Caco-2 (cell line): Measurements from ENCODE around the gene ATG13. TPM values are rescaled to one million over a fixed set of nuclear protein-coding genes. Genes with fewer than 3 reads are reported as not detected.
A peak's percentile ranks its signal among the peaks of the same experiment; 100 is the strongest.
"Not testable (repeated sequence)": the region's sequence is repeated elsewhere in the genome, so short reads cannot be mapped to it uniquely, and the experiment has no call there.

ENCODE experiments used
- BruUV-seq: library from RNA; stranded (reverse); fragments of 400-500 nt; replicated peaks from 2 replicates; lab custom pipeline; 2021; lab: Mats Ljungman, UMichigan
- CTCF ChIA-PET: fragments of 300-600 bp; sonication (Branson Sonifier 250); formaldehyde crosslinking; loops from one replicate; lab custom pipeline; 2022; ENCODE audit warnings: antibody characterized with exemption; lab: Charles Lee
- POLR2A ChIA-PET: fragments of 300-600 bp; sonication (Branson Sonifier 250); formaldehyde crosslinking; loops from one replicate; lab custom pipeline; 2022; ENCODE audit warnings: antibody characterized with exemption; lab: Charles Lee
- DNase-seq, 2 experiments: peaks; one replicate each; pipeline versions ENCODE4 v3.0.0 to v3.0.0-alpha.2; 2020 to 2022
- H3K27me3 ChIP-seq: replicated peaks from 2 replicates; pipeline ENCODE4 v1.6.0; 2011; ENCODE audit warnings: low read length; ENCODE audit not compliant: control insufficient read depth, insufficient read depth
- H3K36me3 ChIP-seq: 2 replicates; pipeline ENCODE4 v1.5.1; 2011; ENCODE audit warnings: low read length; ENCODE audit not compliant: control insufficient read depth, insufficient read depth
- H3K4me1 ChIP-seq: fragments of 250-450 bp; sonication (Bioruptor Pico); 2 replicates; pipeline ENCODE4 v1.5.1; 2020; ENCODE audit warnings: mild to moderate bottlenecking
- H3K4me3 ChIP-seq: 2 replicates; pipeline ENCODE4 v1.5.1; 2011; ENCODE audit warnings: low read depth, mild to moderate bottlenecking, control low read depth, low read length
- H3K9me3 ChIP-seq: fragments of 250-450 bp; sonication (Bioruptor Pico); 2 replicates; pipeline ENCODE4 v1.5.1; 2020; ENCODE audit warnings: mild to moderate bottlenecking, moderate library complexity
- H3K27ac Mint-ChIP-seq: one replicate; pipeline ENCODE4 v1.8.0; 2022; ENCODE audit warnings: mixed read lengths; ENCODE audit not compliant: unreplicated experiment
- H3K27me3 Mint-ChIP-seq: one replicate; pipeline ENCODE4 v1.8.0; 2022; ENCODE audit warnings: mixed read lengths; ENCODE audit not compliant: insufficient read depth, unreplicated experiment
- H3K36me3 Mint-ChIP-seq: one replicate; pipeline ENCODE4 v1.8.0; 2022; ENCODE audit warnings: mild to moderate bottlenecking, mixed read lengths; ENCODE audit not compliant: insufficient read depth, unreplicated experiment
- H3K4me1 Mint-ChIP-seq: one replicate; pipeline ENCODE4 v1.8.0; 2022; ENCODE audit warnings: low read depth, mixed read lengths; ENCODE audit not compliant: unreplicated experiment
- H3K4me3 Mint-ChIP-seq: one replicate; pipeline ENCODE4 v1.8.0; 2022; ENCODE audit warnings: mild to moderate bottlenecking, moderate library complexity, mixed read lengths; ENCODE audit not compliant: unreplicated experiment
- H3K9me3 Mint-ChIP-seq: one replicate; pipeline ENCODE4 v1.8.0; 2022; ENCODE audit warnings: mixed read lengths; ENCODE audit not compliant: unreplicated experiment
- intact Hi-C: fragments of 100-400 bp; cut with micrococcal nuclease; formaldehyde crosslinking; loops from one replicate; pipeline ENCODE4 v1.10.0; 2022; ENCODE audit not compliant: unreplicated experiment
- total RNA-seq: library from RNA; stranded (reverse); gene quantifications from 2 replicates; pipeline ENCODE4 v1.2.3, GENCODE V29; 2022
- TF ChIP-seq, protein P1 (sequence below), 2 experiments: fragments of 200-600 bp in 1 of 2; IDR thresholded peaks; 1 replicate in 1 of 2; 2 replicates in 1 of 2; pipeline versions ENCODE4 v1.5.1 to v1.8.0; 2011 to 2022; ENCODE audit warnings: antibody characterized with exemption in 1 of 2, control low read depth in 1 of 2, inconsistent platforms in 1 of 2, low read depth in 1 of 2, low read length in 1 of 2, mild to moderate bottlenecking in 1 of 2, moderate library complexity in 1 of 2; ENCODE audit not compliant: insufficient read depth in 1 of 2, severe bottlenecking in 1 of 2, unreplicated experiment in 1 of 2

Gene ATG13
- total RNA-seq, 1 experiment from 2014 or later = 101 TPM

GRCh38 chr11:46574656-46575055 is 42.7 kb upstream of the ATG13 start:
- Histone ChIP-seq H3K4me3 (no peak overlapping the region), H3K27me3 (no peaks in the 10 kb centered on the region), H3K9me3 (peaks cover 6% of the 10 kb centered on the region; the same call in 1 of the 2 replicates), H3K4me1 (no peaks in the 10 kb centered on the region), H3K36me3 (no peaks in the 10 kb centered on the region)
- TF ChIP-seq, protein P1, sequence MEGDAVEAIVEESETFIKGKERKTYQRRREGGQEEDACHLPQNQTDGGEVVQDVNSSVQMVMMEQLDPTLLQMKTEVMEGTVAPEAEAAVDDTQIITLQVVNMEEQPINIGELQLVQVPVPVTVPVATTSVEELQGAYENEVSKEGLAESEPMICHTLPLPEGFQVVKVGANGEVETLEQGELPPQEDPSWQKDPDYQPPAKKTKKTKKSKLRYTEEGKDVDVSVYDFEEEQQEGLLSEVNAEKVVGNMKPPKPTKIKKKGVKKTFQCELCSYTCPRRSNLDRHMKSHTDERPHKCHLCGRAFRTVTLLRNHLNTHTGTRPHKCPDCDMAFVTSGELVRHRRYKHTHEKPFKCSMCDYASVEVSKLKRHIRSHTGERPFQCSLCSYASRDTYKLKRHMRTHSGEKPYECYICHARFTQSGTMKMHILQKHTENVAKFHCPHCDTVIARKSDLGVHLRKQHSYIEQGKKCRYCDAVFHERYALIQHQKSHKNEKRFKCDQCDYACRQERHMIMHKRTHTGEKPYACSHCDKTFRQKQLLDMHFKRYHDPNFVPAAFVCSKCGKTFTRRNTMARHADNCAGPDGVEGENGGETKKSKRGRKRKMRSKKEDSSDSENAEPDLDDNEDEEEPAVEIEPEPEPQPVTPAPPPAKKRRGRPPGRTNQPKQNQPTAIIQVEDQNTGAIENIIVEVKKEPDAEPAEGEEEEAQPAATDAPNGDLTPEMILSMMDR (IDR thresholded peaks at IDR 0.05; ENCODE audit: insufficient read depth in 1 of 2, low read depth in 1 of 2, low read length in 1 of 2, severe bottlenecking in 1 of 2, unreplicated experiment in 1 of 2) = no peak
- no peaks in the 10 kb centered on the region for H3K9me3 Mint-ChIP-seq
- BruUV-seq = no TSS peak
- no peaks in the 10 kb centered on the region for H3K27me3 Mint-ChIP-seq
- CTCF ChIA-PET = interaction anchor here (0.6 kb wide), 1 partner anchor 32 kb away, joined by 6 read pairs; no protein-coding TSS in a partner anchor
- peak overlapping the region; percentile 45 for H3K27ac Mint-ChIP-seq
- H3K36me3 Mint-ChIP-seq = peaks cover 20% of the 10 kb centered on the region
- intact Hi-C loops = no loop called here
- POLR2A ChIA-PET = interaction anchor here (1.4 kb wide), 1 partner anchor 21 kb away, joined by 3 read pairs; no protein-coding TSS in a partner anchor
- no peak for DNase-seq
- no peak overlapping the region for H3K4me3 Mint-ChIP-seq
- peaks cover 11% of the 10 kb centered on the region for H3K4me1 Mint-ChIP-seq

- Mint-ChIP-seq H3K36me3 (peaks cover 29% of the 10 kb centered on the region), H3K4me1 (peaks cover 25% of the 10 kb centered on the region), H3K9me3 (no peaks in the 10 kb centered on the region), H3K27ac (no peak overlapping the region), H3K27me3 (no peaks in the 10 kb centered on the region), H3K4me3 (no peak overlapping the region)
- H3K4me3 ChIP-seq = no peak overlapping the region
- TF ChIP-seq, protein P1 (IDR thresholded peaks at IDR 0.05; ENCODE audit: insufficient read depth in 1 of 2, low read depth in 1 of 2, low read length in 1 of 2, severe bottlenecking in 1 of 2, unreplicated experiment in 1 of 2) = no peak
- ChIA-PET CTCF (no interaction called here), POLR2A (no interaction called here)
- intact Hi-C loops = no loop called here
- peaks cover 6% of the 10 kb centered on the region; the same call in 1 of the 2 replicates for H3K9me3 ChIP-seq
- no peaks in the 10 kb centered on the region for H3K36me3 ChIP-seq
- H3K27me3 ChIP-seq = no peaks in the 10 kb centered on the region
- DNase-seq = no peak
- BruUV-seq = no TSS peak
- H3K4me1 ChIP-seq = no peaks in the 10 kb centered on the region
Measured at GRCh38 chr11:46577058-46577457, 40.3 kb upstream of the ATG13 start.

DNA sequence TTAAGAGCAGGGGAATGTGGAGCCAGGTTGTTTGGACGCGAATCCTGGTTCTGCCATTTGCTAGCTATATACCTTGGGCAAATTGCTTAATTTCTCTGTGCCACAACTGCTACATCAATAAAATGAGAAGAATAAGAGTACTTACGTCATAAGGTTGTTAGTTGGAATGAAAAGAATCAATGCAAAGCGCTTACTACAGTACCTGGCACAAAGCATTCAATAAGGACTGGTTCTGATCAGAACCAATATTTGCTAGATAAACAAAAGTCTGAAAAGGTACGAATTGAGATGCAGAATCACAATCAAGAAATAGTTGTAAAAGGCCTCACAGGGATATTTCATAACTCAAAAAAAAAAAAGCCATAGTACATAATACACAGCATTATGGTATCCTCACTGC is 34.8 kb upstream of the ATG13 start:
- Mint-ChIP-seq H3K4me3 (no peak overlapping the region), H3K36me3 (peaks cover 21% of the 10 kb centered on the region), H3K27ac (no peak overlapping the region), H3K9me3 (no peaks in the 10 kb centered on the region), H3K27me3 (no peaks in the 10 kb centered on the region), H3K4me1 (peaks cover 21% of the 10 kb centered on the region)
- intact Hi-C loops = no loop called here
- DNase-seq = no peak
- Histone ChIP-seq H3K27me3 (no peaks in the 10 kb centered on the region), H3K9me3 (no peaks in the 10 kb centered on the region), H3K4me1 (no peaks in the 10 kb centered on the region), H3K36me3 (no peaks in the 10 kb centered on the region; the same call in 1 of the 2 replicates), H3K4me3 (no peak overlapping the region)
- CTCF ChIA-PET = no interaction called here
- TF ChIP-seq, protein P1 (IDR thresholded peaks at IDR 0.05; ENCODE audit: insufficient read depth in 1 of 2, low read depth in 1 of 2, low read length in 1 of 2, severe bottlenecking in 1 of 2, unreplicated experiment in 1 of 2) = no peak
- POLR2A ChIA-PET = no interaction called here
- no TSS peak for BruUV-seq

DNA sequence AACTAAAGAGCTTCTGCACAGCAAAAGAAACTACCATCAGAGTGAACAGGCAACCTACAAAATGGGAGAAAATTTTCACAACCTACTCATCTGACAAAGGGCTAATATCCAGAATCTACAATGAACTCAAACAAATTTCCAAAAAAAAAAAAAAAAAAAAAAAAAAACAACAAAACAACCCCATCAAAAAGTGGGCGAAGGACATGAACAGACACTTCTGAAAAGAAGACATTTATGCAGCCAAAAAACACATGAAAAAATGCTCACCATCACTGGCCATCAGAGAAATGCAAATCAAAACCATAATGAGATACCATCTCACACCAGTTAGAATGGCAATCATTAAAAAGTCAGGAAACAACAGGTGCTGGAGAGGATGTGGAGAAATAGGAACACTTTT is 33.8 kb upstream of the ATG13 start:
- H3K9me3 ChIP-seq, H3K36me3 ChIP-seq, DNase-seq, BruUV-seq, H3K27me3 Mint-ChIP-seq, H3K4me1 ChIP-seq, H3K9me3 Mint-ChIP-seq, H3K4me3 ChIP-seq, intact Hi-C loops, H3K27me3 ChIP-seq, H3K27ac Mint-ChIP-seq, POLR2A ChIA-PET, CTCF ChIA-PET, H3K4me3 Mint-ChIP-seq: not testable (repeated sequence)
- H3K36me3 Mint-ChIP-seq = peaks cover 17% of the 10 kb centered on the region
- H3K4me1 Mint-ChIP-seq = peaks cover 26% of the 10 kb centered on the region
